HepG2 (cell line): ENCODE data around the gene FKBP8. TPM values are rescaled to one million over a fixed set of nuclear protein-coding genes. Genes with fewer than 3 reads are reported as not detected.

Experiments
- ATAC-seq: fragments of 200-7000 bp; cut with Tn5 transposase; 3 replicates; pipeline ENCODE4 v1.9.1; 2020; ENCODE audit warnings: mild to moderate bottlenecking, moderate library complexity
- BruUV-seq: library from RNA; stranded (reverse); fragments of 400-500 nt; replicated peaks from 2 replicates; lab custom pipeline; 2021; lab: Mats Ljungman, UMichigan
- CTCF ChIA-PET: fragments of 300-600 bp; formaldehyde crosslinking; extraction: SDS; loops from one replicate; lab custom pipeline; 2021; ENCODE audit warnings: low total read pairs, inconsistent platforms, low intra/inter-chr PET ratio; lab: Yijun Ruan, JAX
- POLR2A ChIA-PET: fragments of 350-600 bp; sonication (Branson Sonifier 250); formaldehyde crosslinking; loops from one replicate; lab custom pipeline; 2020; ENCODE audit warnings: antibody characterized with exemption, inconsistent platforms; lab: Yijun Ruan, JAX
- DNase-seq: peaks from one replicate; pipeline ENCODE4 v3.0.0-alpha.2; 2015; ENCODE audit warnings: low spot score
- FAIRE-seq: peaks from 3 replicates; lab custom pipeline; 2011; peaks lifted over from hg19 to GRCh38; lab: Jason Lieb, UNC
- H2AFZ ChIP-seq: one replicate; pipeline ENCODE4 v1.6.1; 2011; ENCODE audit warnings: low read length, inconsistent platforms
- H3K27ac ChIP-seq: fragments of 300-600 bp; 3 replicates; pipeline ENCODE4 v1.8.0; 2011; ENCODE audit warnings: mixed run types, mild to moderate bottlenecking, mixed read lengths, low read length, inconsistent platforms; ENCODE audit not compliant: insufficient read depth; ENCODE audit errors: extremely low read length
- H3K27me3 ChIP-seq, 2 experiments: fragments of 200-600 bp in 1 of 2; 2 replicates in 1 of 2; 3 replicates in 1 of 2; pipeline versions ENCODE4 v1.6.0 to v1.8.0; 2011; ENCODE audit warnings: low read length in 2 of 2, mild to moderate bottlenecking in 2 of 2, moderate library complexity in 2 of 2, inconsistent platforms in 1 of 2; ENCODE audit not compliant: insufficient read depth in 2 of 2, control insufficient read depth in 1 of 2
- H3K36me3 ChIP-seq, 2 experiments: fragments of 200-600 bp in 1 of 2; replicated peaks in 1 of 2; 2 replicates in 1 of 2; 3 replicates in 1 of 2; pipeline versions ENCODE4 v1.5.1 to v1.8.0; 2011; ENCODE audit warnings: low read length in 2 of 2, inconsistent platforms in 1 of 2; ENCODE audit not compliant: insufficient read depth in 2 of 2, control insufficient read depth in 1 of 2
- H3K4me1 ChIP-seq: 2 replicates; pipeline ENCODE4 v1.5.1; 2012; ENCODE audit warnings: low read length, inconsistent platforms; ENCODE audit not compliant: insufficient read depth
- H3K4me2 ChIP-seq: 2 replicates; pipeline ENCODE4 v1.6.0; 2011; ENCODE audit warnings: low read depth, low read length, inconsistent platforms
- H3K4me3 ChIP-seq, 3 experiments: fragments of 200-600 bp in 1 of 3; sonication (generic), shearing (Covaris generic) in 1 of 3; replicated peaks in 1 of 3; 2 replicates each; pipeline ENCODE4 v1.5.1; 2011 to 2016; ENCODE audit warnings: low read length in 3 of 3, inconsistent platforms in 2 of 3, low read depth in 2 of 3, mild to moderate bottlenecking in 2 of 3, control low read depth in 1 of 3, mixed read lengths in 1 of 3; ENCODE audit not compliant: insufficient read depth in 1 of 3
- H3K79me2 ChIP-seq: one replicate; pipeline ENCODE4 v1.6.1; 2011; ENCODE audit warnings: low read length, inconsistent platforms; ENCODE audit not compliant: insufficient read depth
- H3K9ac ChIP-seq: 2 replicates; pipeline ENCODE4 v1.6.0; 2011; ENCODE audit warnings: mild to moderate bottlenecking, low read depth, low read length, inconsistent platforms; ENCODE audit not compliant: insufficient read depth
- H3K9me3 ChIP-seq: 2 replicates; pipeline ENCODE4 v1.5.1; 2012; ENCODE audit warnings: mild to moderate bottlenecking, low read length
- H4K20me1 ChIP-seq: 2 replicates; pipeline ENCODE4 v1.6.0; 2011; ENCODE audit warnings: inconsistent platforms, mild to moderate bottlenecking, low read length, moderate library complexity; ENCODE audit not compliant: insufficient read depth
- GZF1 ChIP-seq: sonication (generic); formaldehyde crosslinking; IDR thresholded peaks from 2 replicates; pipeline ENCODE4 v1.5.1; 2020; ENCODE audit warnings: mild to moderate bottlenecking, missing genetic modification reagents
- SOX6 ChIP-seq, 2 experiments: fragments of 450-650 bp in 1 of 2; sonication (generic) in 1 of 2; formaldehyde crosslinking in 1 of 2; IDR thresholded peaks; 2 replicates each; pipeline versions ENCODE4 v1.4.0 to v1.6.1; 2017 to 2020; ENCODE audit warnings: antibody characterized with exemption in 1 of 2, mild to moderate bottlenecking in 1 of 2, missing genetic modification reagents in 1 of 2
- ZMYM3 ChIP-seq: sonication (generic); formaldehyde crosslinking; IDR thresholded peaks from 2 replicates; pipeline ENCODE4 v1.5.1; 2020; ENCODE audit warnings: mild to moderate bottlenecking, missing genetic modification reagents
- ZNF207 ChIP-seq: fragments of 450-650 bp; IDR thresholded peaks from 2 replicates; pipeline ENCODE4 v1.6.1; 2016; ENCODE audit warnings: antibody characterized with exemption, borderline replicate concordance
- ZNF33B ChIP-seq: sonication (generic); formaldehyde crosslinking; IDR thresholded peaks from 2 replicates; pipeline ENCODE4 v1.5.1; 2020; ENCODE audit warnings: mild to moderate bottlenecking, missing genetic modification reagents
- ZNF629 ChIP-seq: sonication (generic); formaldehyde crosslinking; conservative IDR thresholded peaks from 2 replicates; pipeline ENCODE4 v1.5.0; 2020; ENCODE audit warnings: missing genetic modification reagents
- ZNF768 ChIP-seq: sonication (generic); formaldehyde crosslinking; IDR thresholded peaks from 2 replicates; pipeline ENCODE4 v1.4.0; 2020; ENCODE audit warnings: missing genetic modification reagents
- WGBS: methylation state at CpG from one replicate; pipeline ENCODE4 v1.1.6; 2017; ENCODE audit warnings: low lambda C conversion rate; 5-methylcytosine and 5-hydroxymethylcytosine counted together
- in situ Hi-C: cut with HindIII; loops from 2 replicates; pipeline ENCODE4 v1.10.0; 2017; ENCODE audit warnings: low pct_unique_long_range_greater_than_20kb; ENCODE audit not compliant: extremely low pct_ligation_motif_present
- intact Hi-C: fragments of 100-400 bp; cut with micrococcal nuclease; formaldehyde crosslinking; loops from one replicate; pipeline ENCODE4 v1.10.0; 2022; ENCODE audit not compliant: unreplicated experiment
- polyA plus RNA-seq, 8 experiments: library from polyadenylated mRNA; depleted of rRNA in 3 of 8; stranded (reverse) in 7 of 8; unstranded in 1 of 8; fragments of >200 nt; fragmentation: Illumina TruSeq in 4 of 8; extraction: Trizol in 4 of 8; gene quantifications; 2 replicates each; pipeline versions ENCODE4 v1.2.1 to v1.2.3, GENCODE V29; 2011 to 2016; ENCODE audit warnings: low read depth in 4 of 8, missing spikeins in 1 of 8, mixed read lengths in 1 of 8; ENCODE audit not compliant: insufficient read depth in 1 of 8
- total RNA-seq, 5 experiments: library from RNA; depleted of rRNA; stranded (reverse); fragments of >200 nt; fragmentation: Illumina TruSeq; extraction: Trizol; gene quantifications; 2 replicates each; pipeline ENCODE4 v1.2.3, GENCODE V29; 2016; ENCODE audit warnings: low read depth in 1 of 5

The FKBP8 gene
- total and polyA plus RNA-seq, 2 of the 13 experiments (the other 11 are each of a cell fraction or from before 2014, with no cell fraction given): 81.7 to 93.9 TPM

GRCh38 chr19:18499055-18499775, 44.2 kb downstream of the FKBP8 start:
- FAIRE-seq: no peak
- BruUV-seq: no TSS peak
- ATAC-seq: no peak
- 97% methylated on average over 6 of the region's 7 CpGs for WGBS
- Histone ChIP-seq H3K9ac (no peak overlapping the region), H3K27me3 (no peaks in the 10 kb centered on the region), H3K4me2 (no peak overlapping the region), H3K27ac (no peak overlapping the region), H3K79me2 (peaks cover 95% of the 10 kb centered on the region), H3K4me1 (peaks cover 55% of the 10 kb centered on the region), H3K4me3 (no peak overlapping the region), H2AFZ (no peak overlapping the region), H3K36me3 (peaks cover 0 to 6% of the 10 kb centered on the region in 2 experiments; a peak in 1 of 5 replicates), H4K20me1 (peaks cover 79% of the 10 kb centered on the region), H3K9me3 (no peaks in the 10 kb centered on the region)
- in situ Hi-C loops: no loop called here
- intact Hi-C loops: no loop called here
- DNase-seq: no peak
- ChIA-PET POLR2A (no interaction called here), CTCF (no interaction called here)
- peak; percentile 58; the same call in 1 of the 2 replicates for TF ChIP-seq ZMYM3 (CRISPR knock-in tag)
- peak; percentile 86 for TF ChIP-seq ZNF629 (CRISPR knock-in tag)
- peak; percentile 84 for TF ChIP-seq ZNF768 (CRISPR knock-in tag)
- TF ChIP-seq ZNF207: no peak

GRCh38 chr19:18496980-18497256, 46.5 kb downstream of the FKBP8 start:
- POLR2A ChIA-PET: interaction anchor here (1.0 to 2.0 kb wide), 4 partner anchors 18 to 91 kb away, joined by 3 to 7 read pairs (median 4); partner anchors contain the start of gene ELL
- no peak for FAIRE-seq

More at GRCh38 chr19:18496980-18497256, 46.5 kb downstream of the FKBP8 start:
- Histone ChIP-seq H3K79me2 (peaks cover 95% of the 10 kb centered on the region), H3K9me3 (no peaks in the 10 kb centered on the region), H3K27ac (no peak overlapping the region), H3K27me3 (no peaks in the 10 kb centered on the region), H3K4me1 (peaks cover 57% of the 10 kb centered on the region), H3K4me3 (no peak overlapping the region), H3K9ac (no peak overlapping the region), H3K4me2 (no peak overlapping the region), H3K36me3 (peaks cover 0 to 4% of the 10 kb centered on the region in 2 experiments; a peak in 2 of 5 replicates), H4K20me1 (peaks cover 88% of the 10 kb centered on the region), H2AFZ (no peak overlapping the region)
- WGBS: 80% methylated on average over 4 of the region's 4 CpGs
- no peak for TF ChIP-seq GZF1 (CRISPR knock-in tag)
- no peak for TF ChIP-seq ZNF33B
- TF ChIP-seq SOX6 (IDR thresholded peaks at IDR 0.05): no peak
- 0 out of 2 replicates have a peak, but pooled peaks have one; percentile 8 for TF ChIP-seq SOX6 (CRISPR knock-in tag; IDR thresholded peaks at IDR 0.05)
- intact Hi-C loops (loop anchor here (2.0 kb wide), 1 partner anchor 26 kb away; the partner anchor contains the start of gene ELL), in situ Hi-C loops (no loop called here)
- DNase-seq: no peak
- ATAC-seq: no peak
- CTCF ChIA-PET: no interaction called here
- BruUV-seq: no TSS peak
